GM12873 (cell line): Measurements from ENCODE around the gene MAGI1.

ENCODE experiments used
- CTCF ChIP-seq: IDR thresholded peaks from 2 replicates; pipeline ENCODE4 v1.5.1; 2012; ENCODE audit warnings: low read depth, mild to moderate bottlenecking, moderate library complexity, low read length, control low read depth; ENCODE audit not compliant: insufficient read depth; ENCODE audit errors: missing control alignments

MAGI1 gene

DNA sequence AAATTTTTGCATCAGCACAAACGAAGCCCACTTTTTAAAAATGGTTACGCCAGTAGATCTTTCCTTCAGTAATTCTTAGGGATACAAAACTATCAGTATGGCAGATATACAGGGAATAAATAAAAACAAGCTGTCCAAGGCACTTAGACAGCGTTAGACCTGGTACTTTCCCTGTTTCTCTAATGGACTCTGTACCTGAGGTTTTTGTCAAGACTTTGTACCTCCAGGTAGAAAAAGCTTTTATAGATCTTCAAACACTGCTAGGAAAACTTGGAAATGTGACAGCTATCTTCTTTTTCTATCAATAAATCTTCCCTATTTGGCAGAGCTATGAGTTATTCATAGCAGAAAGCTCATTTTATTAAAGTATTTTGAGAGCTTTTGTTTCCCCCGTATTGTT lies 477.8 kb downstream of the MAGI1 start:
- no peak for TF ChIP-seq CTCF

- no peak for TF ChIP-seq CTCF
Observed at GRCh38 chr3:65560133-65560532, 478.6 kb downstream of the MAGI1 start.

GRCh38 chr3:65559643-65560042 lies 479.1 kb downstream of the MAGI1 start:
- no peak for TF ChIP-seq CTCF

DNA sequence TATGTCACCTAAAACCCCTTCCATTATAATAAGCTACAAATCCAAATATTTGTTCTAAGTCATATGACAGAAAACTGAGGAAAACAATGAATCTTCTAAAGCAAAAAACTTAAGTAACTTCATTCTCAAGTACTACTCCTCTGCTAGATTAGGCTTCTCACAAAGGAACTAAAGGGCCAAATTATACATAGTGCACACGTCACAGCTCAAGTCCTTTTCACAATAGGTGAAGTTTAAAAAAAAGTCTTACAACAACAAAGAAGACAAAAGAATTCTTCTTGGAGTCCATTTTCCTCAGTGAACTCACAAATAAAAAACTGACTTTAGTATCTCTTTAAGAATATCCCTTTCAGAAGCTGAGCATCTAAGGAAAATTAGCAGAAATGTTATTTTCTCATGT lies 479.9 kb downstream of the MAGI1 start:
- no peak for TF ChIP-seq CTCF

DNA sequence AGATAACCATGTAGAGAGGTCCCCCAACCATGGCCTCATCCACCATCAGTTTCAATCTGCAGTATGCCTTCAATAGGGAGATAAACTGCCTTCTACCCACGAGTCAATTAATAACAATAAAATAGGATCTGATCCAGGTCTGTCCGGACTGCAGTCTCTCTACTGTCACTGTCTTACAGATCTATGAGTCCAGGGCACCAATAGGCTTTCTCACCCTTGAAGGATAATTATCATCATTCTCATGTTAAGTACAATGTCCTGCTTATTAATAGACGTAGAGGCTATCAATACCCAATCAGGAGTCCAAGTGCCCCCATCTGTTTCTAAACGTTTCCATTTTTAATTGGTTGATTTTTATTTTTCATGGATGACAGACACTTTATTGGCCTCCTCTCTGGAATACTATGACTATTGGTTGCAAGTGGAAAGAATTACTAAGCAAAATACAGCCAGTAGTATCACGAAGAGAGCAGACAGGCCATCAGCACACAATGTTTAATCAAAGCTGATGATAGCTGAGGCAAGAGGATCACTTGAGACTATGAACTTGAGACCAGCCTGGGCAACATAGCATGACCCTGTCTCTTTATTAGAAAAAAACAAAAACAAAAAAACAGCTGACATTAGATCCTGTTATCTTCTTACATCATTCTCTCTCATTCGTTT lies 480.7 kb downstream of the MAGI1 start:
- no peak for TF ChIP-seq CTCF

GRCh38 chr3:65556934-65557577 lies 481.7 kb downstream of the MAGI1 start:
- no peak for TF ChIP-seq CTCF

- TF ChIP-seq CTCF, result no peak
Observed at GRCh38 chr3:65552434-65552833, 486.3 kb downstream of the MAGI1 start.
